Anterior cingulate cortex (tissue), 58 donors: ENCODE data around the gene RTN4RL1.
A peak's percentile ranks its signal among the peaks of the same experiment; 100 is the strongest.
"Not testable (repeated sequence)": the region's sequence is repeated elsewhere in the genome, so short reads cannot be mapped to it uniquely, and the experiment has no call there.

Experiments used
- DNase-seq, 58 donors: peaks; one replicate each; lab custom pipeline; 2025; lab: John Stamatoyannopoulos, UW

The RTN4RL1 gene

GRCh38 chr17:1985093-1985492 is 40.0 kb downstream of the RTN4RL1 start:
- DNase-seq = no peak

GRCh38 chr17:1982793-1983366 is 42.3 kb downstream of the RTN4RL1 start:
- not testable (repeated sequence) for DNase-seq

GRCh38 chr17:1980665-1981250 is 44.4 kb downstream of the RTN4RL1 start:
- no peak for DNase-seq

GRCh38 chr17:1979182-1979985 is 45.8 kb downstream of the RTN4RL1 start:
- DNase-seq = peak in 3 of 58 donors; percentile 32

GRCh38 chr17:1978396-1978949 is 46.7 kb downstream of the RTN4RL1 start:
- peak in 1 of 58 donors; percentile 28 for DNase-seq

GRCh38 chr17:1977583-1978395 is 47.3 kb downstream of the RTN4RL1 start:
- peak in 19 of 58 donors; percentile 12 to 71 (median 37) for DNase-seq

GRCh38 chr17:1976683-1977064 is 48.5 kb downstream of the RTN4RL1 start:
- DNase-seq = no peak

- no peak for DNase-seq
These were observed 49.0 kb downstream of the RTN4RL1 start for GRCh38 chr17:1976000-1976682.

- DNase-seq = no peak
These were observed 49.6 kb downstream of the RTN4RL1 start for GRCh38 chr17:1975573-1975972.

- no peak for DNase-seq
These were observed 52.5 kb downstream of the RTN4RL1 start for GRCh38 chr17:1972487-1973160.

- no peak for DNase-seq
These were observed 54.2 kb downstream of the RTN4RL1 start for GRCh38 chr17:1970843-1971384.

GRCh38 chr17:1969712-1970111 is 55.4 kb downstream of the RTN4RL1 start:
- DNase-seq = no peak

GRCh38 chr17:1967213-1967612 is 57.9 kb downstream of the RTN4RL1 start:
- no peak for DNase-seq

GRCh38 chr17:1966274-1967086 is 58.7 kb downstream of the RTN4RL1 start:
- DNase-seq = no peak

GRCh38 chr17:1965556-1966273 is 59.4 kb downstream of the RTN4RL1 start:
- DNase-seq = no peak

GRCh38 chr17:1963250-1963649 is 61.9 kb downstream of the RTN4RL1 start:
- DNase-seq = no peak

- peak in 2 of 58 donors; percentile 8 to 24 for DNase-seq
These were observed 63.9 kb downstream of the RTN4RL1 start for GRCh38 chr17:1961189-1961588.

- DNase-seq = no peak
These were observed 64.6 kb downstream of the RTN4RL1 start for GRCh38 chr17:1960545-1960912.
